Hepatocyte (in vitro differentiated cells): ENCODE measurements around the gene HYAL3. TPM values are rescaled to one million over a fixed set of nuclear protein-coding genes. Genes with fewer than 3 reads are reported as not detected.

ENCODE experiments used
- DNase-seq: peaks from one replicate; pipeline ENCODE4 v3.0.0-alpha.2; 2016; ENCODE audit warnings: low spot score
- H2AFZ ChIP-seq: fragments of 200-600 bp; sonication (generic); 2 replicates; pipeline ENCODE4 v1.6.0; 2016; ENCODE audit warnings: antibody characterized with exemption, mild to moderate bottlenecking
- H3K27ac ChIP-seq: fragments of 200-600 bp; sonication (generic); 2 replicates; pipeline ENCODE4 v1.5.1; 2016; ENCODE audit warnings: mild to moderate bottlenecking
- H3K27me3 ChIP-seq: fragments of 200-600 bp; sonication (generic); 2 replicates; pipeline ENCODE4 v1.6.1; 2016
- H3K36me3 ChIP-seq: fragments of 200-600 bp; sonication (generic); replicated peaks from 2 replicates; pipeline ENCODE4 v1.5.1; 2016; ENCODE audit warnings: low read depth; ENCODE audit not compliant: insufficient read depth
- H3K4me1 ChIP-seq: fragments of 200-600 bp; sonication (generic); 2 replicates; pipeline ENCODE4 v1.5.1; 2016; ENCODE audit warnings: mild to moderate bottlenecking, moderate library complexity; ENCODE audit not compliant: insufficient read depth
- H3K4me2 ChIP-seq: fragments of 200-600 bp; sonication (generic); 2 replicates; pipeline ENCODE4 v1.6.0; 2016
- H3K4me3 ChIP-seq: fragments of 200-600 bp; sonication (generic); 2 replicates; pipeline ENCODE4 v1.5.1; 2016; ENCODE audit warnings: mild to moderate bottlenecking
- H3K79me2 ChIP-seq: fragments of 200-600 bp; sonication (generic); 2 replicates; pipeline ENCODE4 v1.6.0; 2017; ENCODE audit warnings: mild to moderate bottlenecking
- H3K9me2 ChIP-seq: fragments of 200-600 bp; sonication (generic); replicated peaks from 2 replicates; pipeline ENCODE4 v1.6.0; 2017; ENCODE audit warnings: mild to moderate bottlenecking; ENCODE audit not compliant: insufficient read depth
- H3K9me3 ChIP-seq: fragments of 200-600 bp; sonication (generic); 2 replicates; pipeline ENCODE4 v1.5.1; 2016; ENCODE audit warnings: low read depth, mild to moderate bottlenecking
- H4K20me1 ChIP-seq: fragments of 200-600 bp; sonication (generic); 2 replicates; pipeline ENCODE4 v1.6.0; 2016; ENCODE audit warnings: mild to moderate bottlenecking; ENCODE audit not compliant: insufficient read depth, poor library complexity, severe bottlenecking
- EZH2 ChIP-seq: fragments of 200-600 bp; sonication (generic); IDR thresholded peaks from 2 replicates; pipeline ENCODE4 v1.6.1; 2016; ENCODE audit warnings: antibody characterized with exemption, mild to moderate bottlenecking, borderline replicate concordance
- EZH2phosphoT487 ChIP-seq: fragments of 200-600 bp; sonication (generic); IDR thresholded peaks from one replicate; pipeline ENCODE4 v1.6.1; 2018; ENCODE audit warnings: antibody characterized with exemption, mild to moderate bottlenecking, low read depth, moderate library complexity; ENCODE audit not compliant: unreplicated experiment, severe bottlenecking
- WGBS: methylation state at CpG from one replicate; pipeline ENCODE4 v1.1.6; 2016; ENCODE audit warnings: low lambda C conversion rate; ENCODE audit errors: missing lambda C conversion rate; 5-methylcytosine and 5-hydroxymethylcytosine counted together
- polyA plus RNA-seq: library from polyadenylated mRNA; unstranded; fragments of >200 nt; fragmentation: Nextera tagmentation; extraction: Ambion mirVana; gene quantifications from 2 replicates; pipeline ENCODE4 v1.2.1, GENCODE V29; 2016
- total RNA-seq: library from RNA; depleted of rRNA; stranded (reverse); fragments of >200 nt; gene quantifications from 2 replicates; pipeline ENCODE4 v1.2.3, GENCODE V29; 2014
- TF ChIP-seq, protein P1 (sequence below): fragments of 200-600 bp; sonication (generic); IDR thresholded peaks from 2 replicates; pipeline ENCODE4 v1.5.1; 2016; ENCODE audit warnings: antibody characterized with exemption, mild to moderate bottlenecking; ENCODE audit not compliant: poor library complexity

HYAL3 gene
- total and polyA plus RNA-seq, 2 experiments from 2014 or later, result 3.7 to 7.0 TPM

DNA sequence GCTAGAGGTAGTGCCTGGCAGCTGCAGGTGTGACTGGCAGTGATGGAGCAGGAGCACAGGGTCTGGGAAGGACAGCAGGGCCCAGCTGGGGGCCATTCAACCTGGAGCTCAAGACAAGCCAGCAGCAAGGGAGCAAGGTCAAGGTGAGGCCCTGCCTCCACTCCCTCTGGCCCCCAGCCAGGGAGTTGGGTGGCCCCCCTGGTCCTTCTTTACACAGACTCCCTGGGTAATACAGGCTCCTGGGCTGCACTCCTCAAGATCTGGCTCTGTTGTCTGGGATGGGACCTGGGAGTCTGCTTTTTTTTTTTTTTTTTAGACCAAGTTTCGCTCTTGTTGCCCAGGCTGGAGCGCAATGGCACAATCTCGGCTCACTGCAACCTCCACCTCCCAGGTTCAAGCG lies 48.7 kb downstream of the HYAL3 start:
- WGBS, result 100% methylated on average over 4 of the region's 4 CpGs
- Histone ChIP-seq H4K20me1 (peaks cover 49% of the 10 kb centered on the region), H3K4me3 (no peak overlapping the region), H3K4me2 (no peak overlapping the region), H2AFZ (no peak overlapping the region), H3K27ac (no peak overlapping the region), H3K79me2 (peaks cover 69% of the 10 kb centered on the region), H3K9me3 (no peaks in the 10 kb centered on the region), H3K36me3 (no peaks in the 10 kb centered on the region), H3K4me1 (peaks cover 22% of the 10 kb centered on the region), H3K9me2 (no peaks in the 10 kb centered on the region), H3K27me3 (no peaks in the 10 kb centered on the region)
- DNase-seq, result no peak
- TF ChIP-seq, protein P1, sequence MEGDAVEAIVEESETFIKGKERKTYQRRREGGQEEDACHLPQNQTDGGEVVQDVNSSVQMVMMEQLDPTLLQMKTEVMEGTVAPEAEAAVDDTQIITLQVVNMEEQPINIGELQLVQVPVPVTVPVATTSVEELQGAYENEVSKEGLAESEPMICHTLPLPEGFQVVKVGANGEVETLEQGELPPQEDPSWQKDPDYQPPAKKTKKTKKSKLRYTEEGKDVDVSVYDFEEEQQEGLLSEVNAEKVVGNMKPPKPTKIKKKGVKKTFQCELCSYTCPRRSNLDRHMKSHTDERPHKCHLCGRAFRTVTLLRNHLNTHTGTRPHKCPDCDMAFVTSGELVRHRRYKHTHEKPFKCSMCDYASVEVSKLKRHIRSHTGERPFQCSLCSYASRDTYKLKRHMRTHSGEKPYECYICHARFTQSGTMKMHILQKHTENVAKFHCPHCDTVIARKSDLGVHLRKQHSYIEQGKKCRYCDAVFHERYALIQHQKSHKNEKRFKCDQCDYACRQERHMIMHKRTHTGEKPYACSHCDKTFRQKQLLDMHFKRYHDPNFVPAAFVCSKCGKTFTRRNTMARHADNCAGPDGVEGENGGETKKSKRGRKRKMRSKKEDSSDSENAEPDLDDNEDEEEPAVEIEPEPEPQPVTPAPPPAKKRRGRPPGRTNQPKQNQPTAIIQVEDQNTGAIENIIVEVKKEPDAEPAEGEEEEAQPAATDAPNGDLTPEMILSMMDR, result no peak
- TF ChIP-seq EZH2 (no peak), EZH2phosphoT487 (no peak)

DNA sequence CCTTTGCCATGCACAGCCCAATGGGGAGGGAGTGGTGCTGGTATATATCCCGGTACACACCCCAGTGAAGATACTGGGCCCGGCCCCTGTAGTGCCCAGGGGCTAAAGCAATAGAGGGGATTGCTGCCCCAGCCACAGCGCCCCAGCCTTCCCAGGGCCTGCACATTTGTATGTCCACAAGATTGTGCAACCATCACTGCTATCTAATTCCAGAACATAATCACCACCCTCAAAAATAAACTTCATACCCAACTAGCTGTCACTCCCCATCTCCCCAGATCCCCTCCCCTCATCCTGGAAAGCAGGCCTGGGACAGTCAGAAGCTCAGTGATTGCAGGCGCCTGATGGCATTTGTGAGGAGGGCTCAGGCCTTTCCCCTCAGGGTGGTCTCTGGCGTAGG lies 49.7 kb downstream of the HYAL3 start:
- Histone ChIP-seq H3K27me3 (no peaks in the 10 kb centered on the region), H2AFZ (no peak overlapping the region), H3K4me3 (no peak overlapping the region), H3K9me2 (no peaks in the 10 kb centered on the region), H3K36me3 (no peaks in the 10 kb centered on the region), H3K4me1 (peaks cover 26% of the 10 kb centered on the region), H3K79me2 (peaks cover 79% of the 10 kb centered on the region), H3K9me3 (no peaks in the 10 kb centered on the region), H3K4me2 (no peak overlapping the region), H3K27ac (no peak overlapping the region), H4K20me1 (peaks cover 49% of the 10 kb centered on the region)
- WGBS, result 92% methylated on average over 5 of the region's 5 CpGs
- TF ChIP-seq EZH2phosphoT487, result no peak
- TF ChIP-seq, protein P1, result no peak
- no peak for TF ChIP-seq EZH2
- no peak for DNase-seq

DNA sequence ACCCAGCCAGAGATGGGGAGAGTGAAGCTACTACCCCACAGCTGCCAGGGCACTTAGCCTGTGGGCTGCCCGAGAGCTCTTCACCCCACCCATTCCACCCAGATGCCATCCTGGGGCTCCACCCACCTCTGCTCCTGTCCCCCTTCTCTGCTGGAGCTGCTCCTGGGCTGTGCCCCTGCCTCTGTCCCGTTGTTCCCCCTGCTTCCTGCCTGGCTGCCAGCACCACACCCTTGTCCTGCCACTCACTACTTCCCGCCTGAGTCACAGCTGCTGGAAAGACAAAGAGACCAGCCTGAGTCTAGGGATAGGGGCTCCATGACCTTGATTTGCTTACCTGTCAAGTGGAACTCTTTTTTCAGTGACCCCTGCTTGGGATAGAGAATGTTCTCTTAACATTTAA lies 50.8 kb downstream of the HYAL3 start:
- Histone ChIP-seq H3K79me2 (peaks cover 87% of the 10 kb centered on the region), H3K27ac (no peak overlapping the region), H4K20me1 (peaks cover 49% of the 10 kb centered on the region), H3K9me2 (no peaks in the 10 kb centered on the region), H2AFZ (no peak overlapping the region), H3K4me1 (peaks cover 26% of the 10 kb centered on the region), H3K9me3 (no peaks in the 10 kb centered on the region), H3K36me3 (no peaks in the 10 kb centered on the region), H3K27me3 (no peaks in the 10 kb centered on the region), H3K4me2 (no peak overlapping the region), H3K4me3 (no peak overlapping the region)
- DNase-seq, result no peak
- TF ChIP-seq EZH2phosphoT487, result no peak
- TF ChIP-seq, protein P1, result no peak
- TF ChIP-seq EZH2, result no peak
- 53% methylated on average over 3 of the region's 3 CpGs for WGBS

DNA sequence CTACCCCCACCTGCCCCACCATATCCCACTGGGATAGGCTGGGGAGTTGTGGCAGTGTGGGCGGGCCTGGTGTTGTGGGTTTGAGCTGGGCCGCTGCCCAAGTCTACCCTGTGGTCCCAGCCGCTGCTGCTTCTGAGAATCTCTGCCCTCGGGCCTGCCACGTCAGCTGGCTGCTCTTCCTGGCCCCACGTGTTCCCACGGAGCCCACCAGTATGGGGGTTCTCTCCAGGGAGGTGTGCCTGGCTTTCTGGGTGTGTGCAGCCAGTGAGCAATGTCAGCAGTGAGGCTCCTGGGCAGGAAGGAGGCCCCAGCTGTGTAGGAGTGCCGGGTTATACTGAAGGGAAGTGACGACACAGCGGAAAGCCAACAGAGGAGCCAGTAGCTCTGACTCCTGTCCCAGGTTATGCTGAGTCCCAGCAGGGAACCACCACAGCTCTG lies 52.7 kb downstream of the HYAL3 start:
- H3K4me1 ChIP-seq, result peaks cover 26% of the 10 kb centered on the region
- H3K4me3 ChIP-seq, result no peak overlapping the region
- peaks cover 97% of the 10 kb centered on the region for H3K79me2 ChIP-seq
- TF ChIP-seq, protein P1, result no peak
- TF ChIP-seq EZH2phosphoT487 (no peak), EZH2 (no peak)
- H3K4me2 ChIP-seq, result peak overlapping the region; percentile 84
- peaks cover 53% of the 10 kb centered on the region for H4K20me1 ChIP-seq
- peak; percentile 83 for DNase-seq
- H3K36me3 ChIP-seq, result no peaks in the 10 kb centered on the region
- H2AFZ ChIP-seq, result no peak overlapping the region
- no peaks in the 10 kb centered on the region for H3K27me3 ChIP-seq
- WGBS, result 41% methylated on average over 10 of the region's 10 CpGs
- peak overlapping the region; percentile 94 for H3K27ac ChIP-seq
- no peaks in the 10 kb centered on the region for H3K9me3 ChIP-seq
- H3K9me2 ChIP-seq, result no peaks in the 10 kb centered on the region
